H9 (cell line): ENCODE results near the gene TCEA2. TPM values are rescaled to one million over a fixed set of nuclear protein-coding genes. Genes with fewer than 3 reads are reported as not detected.

Experiments
- DNase-seq: peaks from one replicate; pipeline ENCODE4 v3.0.0-alpha.2; 2017
- H2AFZ ChIP-seq: one replicate; pipeline ENCODE4 v1.6.1; 2013; ENCODE audit warnings: mild to moderate bottlenecking, low read length, control low read depth, moderate library complexity
- H2AK5ac ChIP-seq: 2 replicates; pipeline ENCODE4 v1.6.1; 2013; ENCODE audit warnings: low read length, control low read depth, mixed read lengths; ENCODE audit not compliant: insufficient read length
- H2BK120ac ChIP-seq: one replicate; pipeline ENCODE4 v1.6.1; 2013; ENCODE audit warnings: low read depth, mild to moderate bottlenecking, low read length, control low read depth, inconsistent platforms; ENCODE audit not compliant: poor library complexity, severe bottlenecking
- H2BK12ac ChIP-seq: 2 replicates; pipeline ENCODE4 v1.6.1; 2013; ENCODE audit warnings: low read length, control low read depth, mixed read lengths, low read depth; ENCODE audit not compliant: insufficient read length
- H2BK15ac ChIP-seq: 2 replicates; pipeline ENCODE4 v1.6.1; 2013; ENCODE audit warnings: low read depth, low read length, control low read depth
- H2BK20ac ChIP-seq: one replicate; pipeline ENCODE4 v1.6.1; 2013; ENCODE audit warnings: low read depth, mild to moderate bottlenecking, low read length, control low read depth, inconsistent platforms; ENCODE audit not compliant: poor library complexity, severe bottlenecking
- H2BK5ac ChIP-seq: 2 replicates; pipeline ENCODE4 v1.6.1; 2013; ENCODE audit warnings: low read length, control low read depth, mixed read lengths; ENCODE audit not compliant: insufficient read length
- H3K14ac ChIP-seq: 2 replicates; pipeline ENCODE4 v1.6.1; 2013; ENCODE audit warnings: low read length, control low read depth; ENCODE audit not compliant: insufficient read depth
- H3K18ac ChIP-seq: 2 replicates; pipeline ENCODE4 v1.6.1; 2013; ENCODE audit warnings: low read depth, mild to moderate bottlenecking, mixed read lengths, low read length, control low read depth; ENCODE audit not compliant: insufficient read length
- H3K23ac ChIP-seq: 2 replicates; pipeline ENCODE4 v1.6.1; 2013; ENCODE audit warnings: low read length, control low read depth, mixed read lengths, low read depth; ENCODE audit not compliant: insufficient read length
- H3K23me2 ChIP-seq: 2 replicates; pipeline ENCODE4 v1.6.1; 2013; ENCODE audit warnings: low read depth, mild to moderate bottlenecking, mixed read lengths, low read length, control low read depth; ENCODE audit not compliant: insufficient read length, poor library complexity, severe bottlenecking
- H3K27ac ChIP-seq: 2 replicates; pipeline ENCODE4 v1.5.1; 2013; ENCODE audit warnings: low read length, control low read depth, mixed read lengths, low read depth; ENCODE audit not compliant: insufficient read length
- H3K27me3 ChIP-seq: 2 replicates; pipeline ENCODE4 v1.6.1; 2013; ENCODE audit warnings: low read length, control low read depth, inconsistent platforms; ENCODE audit not compliant: insufficient read depth
- H3K4ac ChIP-seq: 2 replicates; pipeline ENCODE4 v1.6.1; 2013; ENCODE audit warnings: low read depth, mild to moderate bottlenecking, control low read depth, inconsistent platforms, low read length, moderate library complexity
- H3K4me1 ChIP-seq: 2 replicates; pipeline ENCODE4 v1.6.1; 2013; ENCODE audit warnings: low read length, control low read depth, inconsistent platforms; ENCODE audit not compliant: insufficient read depth
- H3K4me2 ChIP-seq: 2 replicates; pipeline ENCODE4 v1.6.1; 2013; ENCODE audit warnings: low read length, control low read depth, mixed read lengths; ENCODE audit not compliant: insufficient read length, insufficient read depth
- H3K56ac ChIP-seq: 2 replicates; pipeline ENCODE4 v1.6.1; 2013; ENCODE audit warnings: low read depth, mild to moderate bottlenecking, mixed read lengths, low read length, control low read depth; ENCODE audit not compliant: insufficient read length
- H3K79me1 ChIP-seq: 2 replicates; pipeline ENCODE4 v1.6.1; 2013; ENCODE audit warnings: low read depth, mild to moderate bottlenecking, moderate library complexity, low read length, control low read depth, inconsistent platforms; ENCODE audit not compliant: insufficient read depth, poor library complexity, severe bottlenecking
- H3K79me2 ChIP-seq: 2 replicates; pipeline ENCODE4 v1.6.1; 2013; ENCODE audit warnings: low read length, control low read depth, inconsistent platforms; ENCODE audit not compliant: insufficient read depth
- H3K9ac ChIP-seq: 2 replicates; pipeline ENCODE4 v1.6.1; 2013; ENCODE audit warnings: low read length, control low read depth, mixed read lengths; ENCODE audit not compliant: insufficient read length; ENCODE audit errors: extremely low read depth
- H3K9me3 ChIP-seq: one replicate; pipeline ENCODE4 v1.6.1; 2013; ENCODE audit warnings: low read depth, low read length, inconsistent platforms; ENCODE audit not compliant: control insufficient read depth
- H3T11ph ChIP-seq: one replicate; pipeline ENCODE4 v1.6.1; 2013; ENCODE audit warnings: mild to moderate bottlenecking, low read length, control low read depth, inconsistent platforms
- H4K20me1 ChIP-seq: one replicate; pipeline ENCODE4 v1.6.1; 2013; ENCODE audit not compliant: control insufficient read depth, insufficient read length, insufficient read depth
- H4K5ac ChIP-seq: 2 replicates; pipeline ENCODE4 v1.6.1; 2013; ENCODE audit warnings: low read depth, mild to moderate bottlenecking, mixed read lengths, low read length, control low read depth; ENCODE audit not compliant: insufficient read length
- H4K8ac ChIP-seq: replicated peaks from 2 replicates; pipeline ENCODE4 v1.6.1; 2013; ENCODE audit warnings: low read length, control low read depth, mixed read lengths, low read depth; ENCODE audit not compliant: insufficient read length
- H4K91ac ChIP-seq: 2 replicates; pipeline ENCODE4 v1.6.1; 2013; ENCODE audit warnings: low read depth, mild to moderate bottlenecking, moderate library complexity, mixed read lengths, low read length, control low read depth; ENCODE audit not compliant: insufficient read length
- H3K27ac Mint-ChIP-seq, 3 experiments: 2 replicates in 2 of 3; 3 replicates in 1 of 3; pipeline ENCODE4 v1.8.0; 2020 to 2021; ENCODE audit warnings: mixed read lengths in 3 of 3, mild to moderate bottlenecking in 1 of 3, moderate library complexity in 1 of 3
- H3K27me3 Mint-ChIP-seq: 2 replicates; pipeline ENCODE4 v1.8.0; 2021; ENCODE audit warnings: low read depth, mild to moderate bottlenecking, moderate library complexity, mixed read lengths
- H3K36me3 Mint-ChIP-seq, 3 experiments: 2 replicates in 2 of 3; 3 replicates in 1 of 3; pipeline ENCODE4 v1.8.0; 2020 to 2021; ENCODE audit warnings: low read depth in 3 of 3, mixed read lengths in 3 of 3; ENCODE audit not compliant: insufficient read depth in 1 of 3
- H3K4me1 Mint-ChIP-seq, 2 experiments: 2 replicates each; pipeline ENCODE4 v1.8.0; 2020; ENCODE audit warnings: mixed read lengths in 2 of 2
- H3K4me3 Mint-ChIP-seq, 2 experiments: 2 replicates in 1 of 2; 3 replicates in 1 of 2; pipeline ENCODE4 v1.8.0; 2020 to 2021; ENCODE audit warnings: mild to moderate bottlenecking in 2 of 2, mixed read lengths in 2 of 2, moderate library complexity in 1 of 2
- H3K9me3 Mint-ChIP-seq, 2 experiments: 2 replicates in 1 of 2; 3 replicates in 1 of 2; pipeline ENCODE4 v1.8.0; 2020; ENCODE audit warnings: mild to moderate bottlenecking in 2 of 2, mixed read lengths in 2 of 2, moderate library complexity in 1 of 2
- WGBS: extraction: QIAGEN DNeasy Blood & Tissue Kit; methylation state at CpG from one replicate; pipeline ENCODE4 v1.1.7; 2013; ENCODE audit warnings: missing lambda C conversion rate, low lambda C conversion rate, mixed read lengths; ENCODE audit not compliant: insufficient read length; ENCODE audit errors: extremely low coverage; 5-methylcytosine and 5-hydroxymethylcytosine counted together
- total RNA-seq: library from RNA; stranded (reverse); gene quantifications from 2 replicates; pipeline ENCODE4 v1.2.1, GENCODE V29; 2021
- TF ChIP-seq, protein P1 (sequence below): fragments of 200-600 bp; sonication (generic); conservative IDR thresholded peaks from 3 replicates; pipeline ENCODE4 v1.8.0; 2021; ENCODE audit warnings: antibody characterized with exemption, mild to moderate bottlenecking

TCEA2 gene
- total RNA-seq, 1 experiment from 2014 or later, result 51.7 TPM

DNA sequence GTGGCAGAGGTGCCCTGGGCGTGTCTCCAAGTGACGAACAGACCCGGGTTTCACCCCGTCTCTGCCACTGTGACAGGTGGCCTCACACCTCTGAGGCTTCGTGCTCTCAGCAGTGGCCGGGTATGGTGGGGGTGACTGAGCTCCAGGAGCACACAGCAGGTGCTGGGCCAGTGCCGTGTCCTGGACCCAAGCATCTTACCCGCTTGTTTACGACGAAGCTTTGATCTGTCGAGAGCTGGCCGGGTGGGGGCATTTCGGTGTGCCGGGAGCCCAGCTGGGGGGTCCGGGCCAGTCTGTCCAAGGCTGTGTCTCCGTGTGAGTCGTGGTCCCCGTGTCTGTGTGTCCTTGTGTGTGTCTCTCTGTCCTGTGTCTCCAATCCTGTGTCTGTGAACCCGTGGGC lies 28.3 kb downstream of the TCEA2 start:
- Histone ChIP-seq H3K4me2 (no peak overlapping the region), H3K9me3 (no peaks in the 10 kb centered on the region), H2BK120ac (no peak overlapping the region), H3K79me1 (no peaks in the 10 kb centered on the region), H4K20me1 (no peaks in the 10 kb centered on the region), H3T11ph (no peak overlapping the region), H2AFZ (no peak overlapping the region), H3K4ac (no peak overlapping the region), H4K91ac (no peak overlapping the region), H3K27ac (no peak overlapping the region), H3K14ac (no peak overlapping the region), H2BK20ac (no peak overlapping the region), H3K4me1 (no peaks in the 10 kb centered on the region; the same call in 1 of the 2 replicates), H2BK15ac (no peak overlapping the region), H2BK5ac (no peak overlapping the region), H3K79me2 (no peaks in the 10 kb centered on the region), H2BK12ac (no peak overlapping the region), H3K9ac (no peak overlapping the region), H4K5ac (no peak overlapping the region), H4K8ac (no peak overlapping the region), H3K23me2 (no peaks in the 10 kb centered on the region), H3K56ac (no peak overlapping the region), H3K23ac (no peak overlapping the region), H3K18ac (no peak overlapping the region), H3K27me3 (no peaks in the 10 kb centered on the region), H2AK5ac (no peak overlapping the region)
- TF ChIP-seq, protein P1, sequence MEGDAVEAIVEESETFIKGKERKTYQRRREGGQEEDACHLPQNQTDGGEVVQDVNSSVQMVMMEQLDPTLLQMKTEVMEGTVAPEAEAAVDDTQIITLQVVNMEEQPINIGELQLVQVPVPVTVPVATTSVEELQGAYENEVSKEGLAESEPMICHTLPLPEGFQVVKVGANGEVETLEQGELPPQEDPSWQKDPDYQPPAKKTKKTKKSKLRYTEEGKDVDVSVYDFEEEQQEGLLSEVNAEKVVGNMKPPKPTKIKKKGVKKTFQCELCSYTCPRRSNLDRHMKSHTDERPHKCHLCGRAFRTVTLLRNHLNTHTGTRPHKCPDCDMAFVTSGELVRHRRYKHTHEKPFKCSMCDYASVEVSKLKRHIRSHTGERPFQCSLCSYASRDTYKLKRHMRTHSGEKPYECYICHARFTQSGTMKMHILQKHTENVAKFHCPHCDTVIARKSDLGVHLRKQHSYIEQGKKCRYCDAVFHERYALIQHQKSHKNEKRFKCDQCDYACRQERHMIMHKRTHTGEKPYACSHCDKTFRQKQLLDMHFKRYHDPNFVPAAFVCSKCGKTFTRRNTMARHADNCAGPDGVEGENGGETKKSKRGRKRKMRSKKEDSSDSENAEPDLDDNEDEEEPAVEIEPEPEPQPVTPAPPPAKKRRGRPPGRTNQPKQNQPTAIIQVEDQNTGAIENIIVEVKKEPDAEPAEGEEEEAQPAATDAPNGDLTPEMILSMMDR, result no peak
- Mint-ChIP-seq H3K9me3 (peaks cover 4 to 7% of the 10 kb centered on the region in 2 experiments; a peak in 4 of 5 replicates), H3K27me3 (peaks cover 38% of the 10 kb centered on the region), H3K36me3 (no peaks in the 10 kb centered on the region), H3K4me3 (no peak overlapping the region), H3K4me1 (peaks cover 6 to 11% of the 10 kb centered on the region in 2 experiments), H3K27ac (no peak overlapping the region)
- WGBS, result no CpG with 5 or more reads among the region's 19 CpGs
- no peak for DNase-seq
